GM19193 (cell line): ENCODE data around the gene GNAL.

Experiments
- POLR2A ChIP-seq: IDR thresholded peaks from 4 replicates; pipeline ENCODE4 v1.6.1; 2011; ENCODE audit not compliant: insufficient read depth, insufficient read length; ENCODE audit errors: extremely low read depth

The GNAL gene

DNA sequence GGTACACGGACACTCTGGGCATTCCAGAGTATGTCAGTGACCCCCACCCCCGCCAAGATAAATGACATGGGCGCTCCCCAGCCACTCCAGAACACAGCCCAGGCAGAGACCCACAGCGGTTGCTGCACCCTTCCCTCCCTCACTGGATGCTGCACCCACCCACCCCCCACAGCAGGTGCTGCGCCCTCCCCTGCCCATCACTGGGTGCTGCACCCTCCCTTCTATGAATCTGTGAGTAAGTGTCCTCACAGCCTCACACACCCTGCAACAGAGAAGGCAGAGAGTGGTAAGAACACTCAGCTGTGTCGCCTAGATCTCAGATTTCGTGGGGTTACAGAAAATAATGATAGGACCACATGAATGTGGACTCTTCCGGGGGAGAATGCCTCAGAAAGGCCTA lies 185.6 kb downstream of the GNAL start:
- TF ChIP-seq POLR2A = no peak

DNA sequence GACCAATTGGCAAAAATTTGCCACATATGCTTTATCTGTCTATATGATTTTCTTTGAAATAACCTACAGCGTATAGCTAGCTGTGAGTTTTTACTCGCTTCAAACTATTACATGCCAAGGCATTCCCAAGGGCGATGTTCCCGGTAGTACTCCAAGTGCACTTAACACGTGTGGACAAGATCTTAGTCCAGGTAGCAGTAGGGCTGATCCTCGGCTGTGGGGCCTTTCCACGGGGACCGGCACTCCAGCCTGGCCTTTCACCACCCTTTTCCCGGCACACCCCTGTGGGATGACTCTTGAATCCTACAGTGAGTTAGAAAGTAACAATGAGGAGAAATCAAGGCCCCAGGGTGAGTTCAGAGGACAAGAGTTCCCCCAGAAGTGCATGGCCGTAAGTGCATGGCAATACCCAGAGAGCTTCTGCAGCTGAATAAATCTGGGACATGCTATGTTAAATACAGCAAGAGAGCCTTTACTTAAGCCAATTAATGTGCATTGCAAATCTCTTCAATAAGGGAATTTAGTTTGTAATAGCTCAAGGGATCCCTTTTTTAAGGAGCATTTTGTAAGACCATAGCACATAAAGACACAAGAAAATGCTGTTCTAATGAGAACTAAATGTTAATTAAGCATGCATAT lies 188.6 kb downstream of the GNAL start:
- no peak for TF ChIP-seq POLR2A

DNA sequence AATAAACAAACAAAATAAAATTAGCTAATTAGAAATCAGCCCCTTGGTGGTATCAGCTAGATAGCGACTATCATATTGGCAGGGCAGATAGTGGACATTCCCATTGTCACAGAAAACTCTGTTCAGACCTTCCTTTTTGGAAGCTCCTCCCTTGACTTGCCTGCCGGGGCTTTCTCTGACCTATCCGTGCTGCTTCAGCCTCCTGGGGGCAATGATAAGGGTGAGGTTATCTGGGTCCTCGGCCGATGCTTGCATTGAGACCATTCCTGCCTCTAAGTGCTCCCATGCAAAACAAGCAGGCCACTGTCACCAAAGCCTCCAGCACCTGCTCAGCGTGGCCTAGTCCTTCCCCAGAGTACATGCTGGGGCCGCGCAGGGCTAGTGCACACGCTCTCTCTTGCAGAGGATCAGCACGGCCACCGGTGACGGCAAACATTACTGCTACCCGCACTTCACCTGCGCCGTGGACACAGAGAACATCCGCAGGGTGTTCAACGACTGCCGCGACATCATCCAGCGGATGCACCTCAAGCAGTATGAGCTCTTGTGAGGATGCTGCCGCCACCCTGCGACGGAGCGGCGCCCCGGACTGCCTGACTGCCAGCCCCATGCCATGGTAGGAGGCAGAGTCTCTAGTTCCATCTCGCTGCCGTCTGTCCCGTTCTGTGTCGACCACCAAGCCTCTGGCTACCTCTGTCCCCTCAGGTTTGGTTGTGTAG lies 191.7 kb downstream of the GNAL start:
- TF ChIP-seq POLR2A = no peak

DNA sequence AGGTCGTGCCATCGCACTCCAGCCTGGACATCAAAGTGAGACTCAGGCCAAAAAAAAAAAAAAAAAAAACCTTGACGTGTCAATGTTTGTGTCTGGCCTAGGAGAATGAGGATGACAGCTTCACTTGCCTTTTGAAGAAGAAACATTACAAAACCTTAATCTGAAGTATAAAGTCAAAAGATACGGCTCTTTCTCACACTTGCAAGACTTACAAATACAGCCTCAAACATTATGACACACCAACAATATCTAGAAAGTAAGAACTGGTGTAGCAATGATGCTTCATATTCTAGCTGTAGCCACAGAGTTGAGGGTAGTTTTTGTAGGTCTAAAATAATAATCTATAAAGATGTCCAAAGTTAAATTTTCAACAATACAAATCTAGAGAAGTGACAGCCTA lies 193.6 kb downstream of the GNAL start:
- TF ChIP-seq POLR2A = no peak

DNA sequence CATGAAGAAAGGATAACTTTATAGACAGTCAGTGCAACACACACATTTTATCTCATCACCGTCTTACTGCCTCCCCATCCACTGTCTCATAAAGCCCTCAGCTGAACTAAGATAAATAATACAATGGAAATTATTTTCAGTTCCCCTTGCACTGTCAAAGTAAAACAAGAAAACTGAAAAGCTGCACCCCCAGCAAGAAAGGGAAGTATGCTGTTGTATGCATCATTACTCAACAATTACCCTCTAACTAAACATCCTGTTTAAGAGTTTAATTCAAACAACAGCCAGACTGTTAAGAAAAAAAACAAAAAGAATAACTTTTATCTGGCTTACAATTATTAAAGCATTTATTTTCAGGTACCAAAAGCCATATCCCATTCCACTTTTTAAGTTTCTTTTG lies 194.1 kb downstream of the GNAL start:
- no peak for TF ChIP-seq POLR2A

DNA sequence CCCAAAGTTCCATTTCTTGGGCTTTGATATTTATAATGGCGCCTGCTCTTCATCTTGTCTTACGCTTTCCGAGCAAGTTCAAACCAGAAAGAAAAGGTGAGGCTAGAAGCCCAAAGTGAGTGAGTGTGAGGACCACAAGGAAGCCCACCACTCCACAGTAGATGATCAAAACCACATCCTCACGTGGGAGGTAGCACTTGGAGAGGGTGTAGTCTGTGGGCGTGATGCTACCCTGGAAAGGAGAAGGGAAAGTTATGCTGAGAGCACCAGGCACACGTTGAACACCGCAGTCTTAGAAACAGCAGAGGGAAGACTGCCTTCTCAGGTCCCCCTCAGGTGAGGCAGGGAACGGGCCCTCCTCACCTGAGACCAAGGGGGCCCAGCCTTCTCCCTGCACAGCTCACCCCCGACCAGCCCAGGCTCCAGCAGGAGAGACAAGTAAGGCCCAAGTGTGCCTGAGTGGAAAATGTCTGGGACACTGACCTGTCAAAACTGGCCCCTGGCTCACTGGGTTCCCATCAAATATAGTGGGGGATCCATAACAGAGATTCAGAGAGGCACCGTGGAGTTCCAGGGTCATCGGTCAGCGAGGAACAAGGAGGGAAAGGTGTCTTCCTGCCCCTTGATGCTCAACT lies 195.4 kb downstream of the GNAL start:
- no peak for TF ChIP-seq POLR2A

DNA sequence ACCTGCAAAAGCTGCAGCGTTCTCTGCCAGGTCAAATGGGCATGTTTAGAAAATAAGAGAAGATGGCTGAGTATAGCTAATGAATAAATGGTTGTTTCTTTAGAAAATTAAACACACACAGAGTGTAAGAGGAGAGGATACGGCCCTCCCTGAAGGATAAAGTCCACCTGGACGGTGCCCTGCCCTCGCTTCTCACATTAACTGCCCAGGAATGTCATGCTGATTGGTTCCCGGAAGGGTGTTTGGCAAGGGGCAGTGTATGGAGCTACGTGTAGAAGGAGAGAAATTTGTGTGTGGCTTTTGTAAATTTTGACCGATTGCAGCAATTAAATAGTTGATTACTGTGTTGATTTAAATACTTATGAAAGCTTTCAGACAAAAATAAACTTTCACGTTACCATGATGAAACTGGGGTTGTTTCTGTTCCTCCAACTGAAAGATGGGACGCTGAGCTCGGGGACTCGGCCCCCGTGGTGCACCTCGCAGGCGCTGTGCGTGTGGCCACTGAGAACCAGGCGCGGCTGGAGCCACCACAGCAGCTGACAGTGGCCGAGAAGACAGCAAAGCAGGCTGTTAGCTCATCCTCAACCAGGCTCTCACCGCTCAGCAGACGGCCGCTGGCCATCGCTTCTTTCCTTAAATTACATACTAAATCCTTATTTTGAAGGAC lies 196.3 kb downstream of the GNAL start:
- TF ChIP-seq POLR2A = no peak

DNA sequence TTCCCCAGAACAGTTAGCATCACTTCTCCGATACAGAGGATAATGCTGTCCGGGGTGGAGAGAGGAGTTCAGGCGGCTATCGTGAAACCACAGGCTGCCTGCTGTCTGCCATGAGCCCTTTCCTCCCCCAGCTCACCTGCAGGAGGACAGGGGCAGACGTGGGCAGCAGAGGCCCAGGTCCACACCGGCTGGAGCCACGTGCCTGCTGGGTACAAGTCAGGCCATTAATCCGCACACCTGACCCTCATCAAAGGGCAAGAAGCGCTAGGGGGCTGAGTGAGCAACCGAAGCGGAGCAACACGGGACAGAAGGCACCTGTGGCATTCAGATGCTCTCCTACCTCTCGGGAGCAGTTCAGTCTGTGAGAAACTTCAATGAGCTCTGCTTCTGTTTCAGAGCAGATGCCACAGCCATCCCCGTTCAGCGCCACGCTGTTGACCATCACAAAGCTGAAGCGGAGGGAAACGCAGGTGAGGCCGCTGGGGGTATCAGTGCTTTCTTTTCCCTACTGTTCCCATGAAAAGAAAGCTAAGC lies 197.6 kb downstream of the GNAL start:
- TF ChIP-seq POLR2A = no peak

DNA sequence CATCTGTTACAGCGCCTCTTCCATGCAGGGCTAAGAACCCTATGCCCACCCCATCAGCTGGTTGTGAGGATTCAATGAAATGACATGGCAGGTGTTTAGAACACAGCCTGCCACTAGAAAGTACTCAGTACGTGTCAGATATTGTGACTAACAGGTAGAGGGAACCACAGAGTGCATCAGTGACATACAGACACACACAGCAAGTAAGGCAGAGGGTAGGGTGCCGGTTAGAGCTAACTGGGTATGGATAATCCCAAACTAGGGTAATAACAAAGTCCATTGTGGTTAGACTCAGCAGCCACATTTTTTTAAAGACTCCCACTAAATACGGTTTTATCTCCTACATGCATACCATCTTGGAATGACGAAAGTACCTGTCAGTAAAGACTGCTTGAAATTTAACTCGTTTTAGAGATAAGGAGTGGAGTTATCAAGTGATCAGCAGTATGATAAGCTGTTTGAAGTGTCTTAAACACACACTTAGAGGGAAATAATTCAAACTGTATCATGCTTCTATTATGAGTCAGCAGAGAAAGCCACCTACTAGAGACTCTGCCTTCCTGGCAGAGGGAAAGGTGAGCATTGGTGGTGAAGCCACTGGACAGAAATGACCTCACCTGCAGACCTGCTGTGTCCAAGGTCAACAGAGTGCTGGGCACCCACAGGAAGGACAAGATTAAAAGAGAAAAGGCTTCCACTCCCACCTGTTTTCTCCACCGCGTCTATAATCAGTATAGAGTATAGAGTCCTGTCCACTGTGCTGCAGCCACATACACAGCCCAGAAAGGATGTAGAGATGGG lies 198.5 kb downstream of the GNAL start:
- TF ChIP-seq POLR2A = no peak

DNA sequence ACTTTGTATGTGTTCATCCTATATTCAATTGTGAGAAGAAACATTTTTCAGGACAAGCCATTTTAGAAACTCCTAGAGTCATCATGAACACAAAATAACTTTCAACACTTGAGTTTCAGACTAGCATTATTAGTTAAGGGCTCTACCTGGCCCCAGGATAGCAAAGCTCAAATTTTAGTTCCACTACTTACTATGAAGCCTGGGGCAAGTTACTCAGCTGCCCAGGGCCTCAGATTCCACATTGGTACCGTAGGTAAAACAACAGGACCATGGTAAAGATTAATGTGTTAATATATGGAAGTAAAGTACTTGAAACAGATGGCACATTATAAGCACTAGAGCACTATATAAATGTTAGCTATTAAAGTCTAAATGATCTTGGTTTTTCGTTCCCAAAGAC lies 199.7 kb downstream of the GNAL start:
- TF ChIP-seq POLR2A = no peak

DNA sequence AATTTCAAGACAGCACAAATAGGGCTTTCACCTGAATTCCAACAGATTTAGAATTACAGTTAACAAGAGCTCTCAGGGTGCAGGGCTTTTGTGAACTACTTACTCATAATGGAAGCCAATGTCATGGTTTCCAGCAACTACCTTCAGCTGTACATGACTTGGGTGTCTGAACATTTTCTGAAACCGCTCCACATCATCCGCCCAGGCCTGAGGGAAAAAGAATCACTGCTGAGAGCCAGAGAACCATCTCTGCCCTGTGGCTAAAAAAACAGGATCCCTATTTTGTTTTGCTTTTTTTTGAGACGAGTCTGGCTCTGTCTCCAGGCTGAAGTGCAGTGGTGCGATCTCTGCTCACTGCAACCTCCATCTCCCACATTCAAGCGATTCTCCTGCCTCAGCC lies 200.2 kb downstream of the GNAL start:
- TF ChIP-seq POLR2A = no peak

DNA sequence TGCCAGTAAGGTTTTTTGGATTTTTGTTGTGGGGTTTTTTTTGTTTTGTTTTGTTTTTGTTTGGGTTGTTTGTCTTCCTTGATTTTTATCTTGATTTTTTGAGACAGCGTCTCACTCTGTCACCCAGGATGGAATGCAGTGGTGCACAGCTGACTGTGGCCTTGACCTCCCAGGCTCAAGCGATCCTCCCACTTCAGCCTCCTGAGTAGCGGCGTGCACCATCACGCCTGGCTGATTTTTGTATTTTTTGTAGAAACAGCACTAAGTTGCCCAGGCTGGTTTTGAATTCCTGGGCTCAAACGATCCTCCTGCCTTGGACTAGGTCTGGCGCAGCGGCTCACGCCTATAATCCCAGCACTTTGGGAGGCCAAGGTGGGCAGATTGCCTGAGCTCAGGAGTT lies 202.7 kb downstream of the GNAL start:
- TF ChIP-seq POLR2A = no peak

DNA sequence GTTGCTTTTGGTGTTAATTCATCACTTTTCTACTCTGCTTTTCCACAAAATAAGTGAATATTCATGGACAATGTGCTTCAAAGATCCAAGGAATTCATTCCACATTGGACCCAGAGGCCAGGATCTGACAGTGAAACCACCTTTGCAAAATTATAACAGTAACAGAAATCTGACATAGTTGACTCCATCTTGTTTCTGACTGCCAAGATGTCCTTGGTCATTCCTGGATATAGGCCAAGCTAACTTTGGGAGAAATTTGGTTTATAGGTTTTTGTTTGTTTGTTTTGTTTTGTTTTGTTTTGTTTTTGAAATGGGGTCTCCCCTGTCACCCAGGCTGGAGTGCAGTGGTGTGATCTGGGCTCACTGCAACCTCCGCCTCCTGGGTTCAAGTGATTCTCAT lies 208.7 kb downstream of the GNAL start:
- TF ChIP-seq POLR2A = no peak

DNA sequence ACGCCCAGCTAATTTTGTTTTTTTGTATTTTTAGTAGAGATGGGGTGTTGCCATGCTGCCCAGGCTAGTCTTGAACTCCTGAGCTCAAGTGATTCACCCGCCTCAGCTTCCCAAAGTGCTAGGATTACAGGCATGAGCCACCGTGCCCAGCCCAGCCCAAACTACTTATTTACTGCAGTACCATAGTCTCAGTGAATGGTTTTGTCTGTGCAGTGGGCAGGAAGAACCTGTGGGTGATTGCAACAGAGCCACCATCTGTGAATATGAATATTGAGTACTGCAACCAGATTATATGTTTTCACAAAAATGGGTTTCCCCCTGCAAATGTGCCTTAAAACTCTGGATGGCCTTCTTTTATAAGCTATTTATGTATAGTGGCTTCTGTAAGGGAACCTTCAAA lies 210.0 kb downstream of the GNAL start:
- no peak for TF ChIP-seq POLR2A

DNA sequence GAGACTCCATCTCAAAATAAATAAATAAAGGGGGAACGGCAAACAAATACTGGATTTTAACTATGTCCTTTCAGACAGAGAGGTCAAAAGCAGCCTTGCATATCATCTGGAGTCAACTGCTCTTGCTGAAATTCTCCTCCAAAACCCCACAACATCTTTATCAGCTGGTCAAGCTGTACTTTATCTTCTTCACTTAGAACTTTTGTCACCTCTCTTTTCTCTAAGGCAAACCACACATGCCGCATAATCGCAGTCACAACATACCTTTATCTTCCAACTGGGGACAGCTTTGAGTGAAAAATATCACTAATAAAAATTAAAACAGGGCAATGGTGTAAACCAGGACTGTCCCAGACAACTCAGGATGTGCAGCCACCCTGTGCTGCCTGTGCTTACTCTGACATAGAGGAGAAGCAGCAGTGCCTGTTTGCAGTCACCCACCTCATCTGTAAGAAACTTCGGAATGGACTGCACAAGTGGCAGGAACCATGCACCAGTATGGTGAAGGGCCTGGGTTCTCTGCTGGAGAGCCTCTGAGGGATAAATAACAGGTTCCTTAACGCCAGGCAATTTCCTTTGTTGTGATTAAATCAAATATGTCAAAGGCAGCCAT lies 212.9 kb downstream of the GNAL start:
- no peak for TF ChIP-seq POLR2A
